GM21825 (cell line): ENCODE results near the gene C3orf18.
"Not testable (repeated sequence)": the region's sequence is repeated elsewhere in the genome, so short reads cannot be mapped to it uniquely, and the experiment has no call there.

Experiments used
- ATAC-seq: cut with Tn5 transposase; IDR thresholded peaks from one replicate; pipeline ENCODE4 v1.9.1; 2021; ENCODE audit warnings: mild to moderate bottlenecking, moderate library complexity; ENCODE audit not compliant: unreplicated experiment

Gene C3orf18

GRCh38 chr3:50525191-50525910 is 42.2 kb downstream of the C3orf18 start:
- ATAC-seq = no peak

- no peak for ATAC-seq
Measured at GRCh38 chr3:50524746-50525145, 42.8 kb downstream of the C3orf18 start.

GRCh38 chr3:50523279-50523811 is 44.2 kb downstream of the C3orf18 start:
- ATAC-seq = no peak

GRCh38 chr3:50521572-50521971 is 46.0 kb downstream of the C3orf18 start:
- no peak for ATAC-seq

- no peak for ATAC-seq
Measured at GRCh38 chr3:50520849-50521248, 46.7 kb downstream of the C3orf18 start.

- ATAC-seq = no peak
Measured at GRCh38 chr3:50519471-50520089, 48.0 kb downstream of the C3orf18 start.

- no peak for ATAC-seq
Measured at GRCh38 chr3:50518436-50518835, 49.1 kb downstream of the C3orf18 start.

- no peak for ATAC-seq
Measured at GRCh38 chr3:50517721-50518206, 49.8 kb downstream of the C3orf18 start.

- no peak for ATAC-seq
Measured at GRCh38 chr3:50516440-50516871, 51.1 kb downstream of the C3orf18 start.

GRCh38 chr3:50515565-50516439 is 51.7 kb downstream of the C3orf18 start:
- ATAC-seq = no peak

GRCh38 chr3:50512908-50513307 is 54.6 kb downstream of the C3orf18 start:
- ATAC-seq = not testable (repeated sequence)

- no peak for ATAC-seq
Measured at GRCh38 chr3:50512131-50512530, 55.4 kb downstream of the C3orf18 start.

- ATAC-seq = no peak
Measured at GRCh38 chr3:50510325-50510724, 57.2 kb downstream of the C3orf18 start.

GRCh38 chr3:50509715-50510114 is 57.8 kb downstream of the C3orf18 start:
- no peak for ATAC-seq

GRCh38 chr3:50508821-50509220 is 58.7 kb downstream of the C3orf18 start:
- ATAC-seq = no peak
